SU-DHL-6 (cell line): Measurements from ENCODE around the gene NCAM2.

Experiments used
- H2AFZ ChIP-seq: fragments of 200-600 bp; sonication (generic); 2 replicates; pipeline ENCODE4 v1.6.1; 2014; ENCODE audit warnings: low read depth, mild to moderate bottlenecking, moderate library complexity, mixed read lengths, antibody characterized with exemption, low read length; ENCODE audit not compliant: severe bottlenecking
- H3F3A ChIP-seq: fragments of 200-600 bp; shearing (Covaris generic); 2 replicates; pipeline ENCODE4 v1.6.0; 2016; ENCODE audit warnings: antibody characterized with exemption, mild to moderate bottlenecking; ENCODE audit not compliant: insufficient read depth
- H3K27ac ChIP-seq: fragments of 200-600 bp; sonication (generic); 2 replicates; pipeline ENCODE4 v1.5.1; 2016; ENCODE audit warnings: low read depth, mild to moderate bottlenecking, low read length, moderate library complexity, mixed read lengths
- H3K27me3 ChIP-seq: fragments of 200-600 bp; sonication (generic), shearing (Covaris generic); 2 replicates; pipeline ENCODE4 v1.6.0; 2014; ENCODE audit warnings: mild to moderate bottlenecking, low read length
- H3K36me3 ChIP-seq: fragments of 200-600 bp; sonication (generic); 2 replicates; pipeline ENCODE4 v1.6.1; 2014; ENCODE audit warnings: mild to moderate bottlenecking, low read length, mixed read lengths
- H3K4me2 ChIP-seq: fragments of 300-600, 200-600 bp; shearing (Covaris generic), sonication (generic); 2 replicates; pipeline ENCODE4 v1.6.0; 2014; ENCODE audit warnings: low read length, low read depth, mild to moderate bottlenecking; ENCODE audit not compliant: poor library complexity, severe bottlenecking
- H3K4me3 ChIP-seq: fragments of 200-600 bp; sonication (generic); 2 replicates; pipeline ENCODE4 v1.5.1; 2014; ENCODE audit warnings: antibody characterized with exemption, low read length, mild to moderate bottlenecking, mixed read lengths; ENCODE audit not compliant: insufficient read depth, poor library complexity, severe bottlenecking
- H3K79me2 ChIP-seq: fragments of 200-600 bp; sonication (generic); 2 replicates; pipeline ENCODE4 v1.6.1; 2014; ENCODE audit warnings: mild to moderate bottlenecking, low read length, moderate library complexity; ENCODE audit not compliant: insufficient read depth
- H3K9ac ChIP-seq: fragments of 200-600 bp; sonication (generic); 2 replicates; pipeline ENCODE4 v1.7.0; 2014; ENCODE audit warnings: mild to moderate bottlenecking, low read length
- H3K9me2 ChIP-seq: fragments of 200-600 bp; sonication (generic); replicated peaks from 2 replicates; pipeline ENCODE4 v1.6.1; 2014; ENCODE audit warnings: low read length; ENCODE audit not compliant: insufficient read depth
- H3K9me3 ChIP-seq: fragments of 200-600 bp; sonication (generic); 2 replicates; pipeline ENCODE4 v1.6.1; 2014; ENCODE audit warnings: low read length, mixed read lengths; ENCODE audit not compliant: insufficient read depth
- H4K20me1 ChIP-seq: fragments of 200-600 bp; sonication (generic); 2 replicates; pipeline ENCODE4 v1.6.1; 2014; ENCODE audit warnings: low read depth, mild to moderate bottlenecking, antibody characterized with exemption, low read length, moderate library complexity, mixed read lengths
- EZH2phosphoT487 ChIP-seq: fragments of 200-600 bp; sonication (generic), shearing (Covaris generic); conservative IDR thresholded peaks from 2 replicates; pipeline ENCODE4 v1.6.1; 2018; ENCODE audit warnings: mild to moderate bottlenecking, antibody characterized with exemption, low read length, moderate library complexity, mixed read lengths
- TF ChIP-seq, protein P1 (sequence below): fragments of 200-600 bp; sonication (generic); IDR thresholded peaks from one replicate; pipeline ENCODE4 v1.5.1; 2017; ENCODE audit warnings: antibody characterized with exemption, mild to moderate bottlenecking, low read length, moderate library complexity; ENCODE audit not compliant: insufficient read depth, poor library complexity, severe bottlenecking

NCAM2 gene

DNA sequence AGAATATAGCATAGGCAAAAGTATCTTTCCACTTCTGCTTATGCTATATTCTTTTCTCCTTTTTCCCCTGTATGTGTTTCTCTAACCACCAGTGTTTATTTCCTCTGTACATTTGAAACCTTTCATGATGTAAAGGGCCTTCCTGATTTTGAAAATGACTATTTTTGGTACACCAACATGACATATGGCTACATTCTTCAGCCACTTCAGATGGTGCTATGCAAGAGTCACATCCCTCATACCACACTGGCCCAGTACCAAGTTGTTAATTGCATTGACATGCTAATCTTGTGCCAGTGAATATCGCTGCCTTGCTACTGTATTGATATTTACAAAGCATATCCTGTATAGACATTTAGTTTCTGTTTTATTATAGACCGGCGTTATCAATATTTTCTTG, 408.7 kb downstream of the NCAM2 start:
- Histone ChIP-seq H3K9me3 (peaks cover 33% of the 10 kb centered on the region; the same call in 1 of the 2 replicates), H3F3A (peaks cover 14% of the 10 kb centered on the region; the same call in 1 of the 2 replicates), H3K79me2 (no peaks in the 10 kb centered on the region), H3K4me3 (no peak overlapping the region), H3K27me3 (no peaks in the 10 kb centered on the region), H4K20me1 (no peaks in the 10 kb centered on the region), H3K27ac (no peak overlapping the region), H3K9me2 (no peaks in the 10 kb centered on the region), H3K9ac (no peak overlapping the region), H3K4me2 (no peak overlapping the region), H3K36me3 (peaks cover 13% of the 10 kb centered on the region), H2AFZ (no peak overlapping the region)
- TF ChIP-seq, protein P1, sequence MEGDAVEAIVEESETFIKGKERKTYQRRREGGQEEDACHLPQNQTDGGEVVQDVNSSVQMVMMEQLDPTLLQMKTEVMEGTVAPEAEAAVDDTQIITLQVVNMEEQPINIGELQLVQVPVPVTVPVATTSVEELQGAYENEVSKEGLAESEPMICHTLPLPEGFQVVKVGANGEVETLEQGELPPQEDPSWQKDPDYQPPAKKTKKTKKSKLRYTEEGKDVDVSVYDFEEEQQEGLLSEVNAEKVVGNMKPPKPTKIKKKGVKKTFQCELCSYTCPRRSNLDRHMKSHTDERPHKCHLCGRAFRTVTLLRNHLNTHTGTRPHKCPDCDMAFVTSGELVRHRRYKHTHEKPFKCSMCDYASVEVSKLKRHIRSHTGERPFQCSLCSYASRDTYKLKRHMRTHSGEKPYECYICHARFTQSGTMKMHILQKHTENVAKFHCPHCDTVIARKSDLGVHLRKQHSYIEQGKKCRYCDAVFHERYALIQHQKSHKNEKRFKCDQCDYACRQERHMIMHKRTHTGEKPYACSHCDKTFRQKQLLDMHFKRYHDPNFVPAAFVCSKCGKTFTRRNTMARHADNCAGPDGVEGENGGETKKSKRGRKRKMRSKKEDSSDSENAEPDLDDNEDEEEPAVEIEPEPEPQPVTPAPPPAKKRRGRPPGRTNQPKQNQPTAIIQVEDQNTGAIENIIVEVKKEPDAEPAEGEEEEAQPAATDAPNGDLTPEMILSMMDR, result no peak
- TF ChIP-seq EZH2phosphoT487, result no peak

DNA sequence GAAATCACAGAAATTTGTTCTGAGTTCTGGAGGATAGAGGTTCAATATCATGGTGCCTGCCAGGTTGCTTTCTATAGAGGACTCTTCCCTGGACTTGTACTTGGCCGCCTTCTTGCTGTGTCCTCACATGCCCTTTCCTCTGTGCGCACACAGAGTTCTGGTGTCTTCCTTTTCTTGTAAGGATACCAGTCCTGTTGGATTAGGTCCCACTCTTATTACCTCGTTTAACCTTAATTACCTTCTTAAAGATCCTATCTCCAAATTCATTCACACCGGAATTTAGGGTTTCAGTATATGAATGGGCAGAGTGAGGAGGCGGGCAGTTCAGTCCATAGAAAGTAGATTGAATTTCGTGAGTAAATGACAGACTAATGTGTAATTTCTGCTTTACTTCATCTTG, 413.9 kb downstream of the NCAM2 start:
- no peak overlapping the region for H3K9ac ChIP-seq
- H3K27me3 ChIP-seq, result no peaks in the 10 kb centered on the region
- no peaks in the 10 kb centered on the region for H4K20me1 ChIP-seq
- H3K4me3 ChIP-seq, result no peak overlapping the region
- 0 out of 2 replicates have a peak, but pooled peaks cover 3% of the 10 kb centered on the region for H3K9me3 ChIP-seq
- no peaks in the 10 kb centered on the region for H3K79me2 ChIP-seq
- H3K36me3 ChIP-seq, result no peaks in the 10 kb centered on the region
- no peaks in the 10 kb centered on the region for H3K9me2 ChIP-seq
- H3F3A ChIP-seq, result no peaks in the 10 kb centered on the region
- H2AFZ ChIP-seq, result no peak overlapping the region
- H3K27ac ChIP-seq, result no peak overlapping the region
- H3K4me2 ChIP-seq, result no peak overlapping the region
- TF ChIP-seq, protein P1, result no peak
- TF ChIP-seq EZH2phosphoT487, result no peak

DNA sequence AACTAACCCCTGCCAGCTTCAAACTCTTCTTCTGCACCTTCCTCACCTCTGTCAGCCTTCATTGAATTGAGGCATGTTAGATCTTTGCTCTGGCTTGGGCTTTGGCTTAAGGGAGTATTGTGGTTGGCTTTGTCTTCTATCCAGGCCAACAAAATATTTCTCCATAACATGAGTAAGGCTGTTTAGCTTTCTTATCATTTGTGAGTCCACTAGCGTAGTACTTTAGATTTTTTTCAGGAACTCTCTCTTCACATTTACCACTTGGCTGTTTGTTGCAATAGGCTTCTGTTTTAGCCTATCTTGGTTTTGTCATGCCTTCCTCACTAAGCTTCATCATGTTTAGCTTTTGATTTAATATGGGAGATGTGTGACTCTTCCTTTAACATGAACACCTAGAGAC, 417.5 kb downstream of the NCAM2 start:
- Histone ChIP-seq H3K9me3 (no peaks in the 10 kb centered on the region), H3F3A (no peaks in the 10 kb centered on the region), H3K4me2 (no peak overlapping the region), H3K27ac (no peak overlapping the region), H4K20me1 (no peaks in the 10 kb centered on the region), H3K79me2 (no peaks in the 10 kb centered on the region), H2AFZ (no peak overlapping the region), H3K27me3 (no peaks in the 10 kb centered on the region), H3K36me3 (no peaks in the 10 kb centered on the region), H3K9me2 (no peaks in the 10 kb centered on the region), H3K9ac (no peak overlapping the region), H3K4me3 (no peak overlapping the region)
- no peak for TF ChIP-seq EZH2phosphoT487
- TF ChIP-seq, protein P1, result no peak

DNA sequence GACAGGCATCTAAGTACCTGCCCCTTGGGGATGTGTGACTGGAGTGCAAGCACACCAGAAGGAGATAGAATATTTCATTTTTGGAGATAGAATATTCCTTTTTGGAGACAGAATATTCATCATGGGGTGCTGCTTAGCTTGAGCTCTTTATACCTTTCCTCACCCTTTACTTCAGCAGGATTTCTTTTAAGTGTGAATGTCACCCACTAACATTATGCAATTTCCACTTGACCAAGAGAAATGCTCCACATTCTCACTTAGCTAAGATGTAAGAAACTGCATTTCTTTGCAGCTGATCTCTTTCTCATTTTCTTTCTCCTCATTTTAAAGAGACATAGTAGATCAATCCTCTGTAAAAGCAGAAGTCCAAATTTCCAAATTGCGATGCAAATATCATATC, 436.7 kb downstream of the NCAM2 start:
- Histone ChIP-seq H3K4me3 (no peak overlapping the region), H3K9ac (no peak overlapping the region), H3K36me3 (no peaks in the 10 kb centered on the region), H4K20me1 (no peaks in the 10 kb centered on the region), H3K27ac (no peak overlapping the region), H3K27me3 (no peaks in the 10 kb centered on the region), H3K9me3 (no peaks in the 10 kb centered on the region; the same call in 1 of the 2 replicates), H3K4me2 (no peak overlapping the region), H2AFZ (no peak overlapping the region), H3K79me2 (no peaks in the 10 kb centered on the region), H3K9me2 (no peaks in the 10 kb centered on the region), H3F3A (no peaks in the 10 kb centered on the region)
- TF ChIP-seq, protein P1, result no peak
- no peak for TF ChIP-seq EZH2phosphoT487
